Measurements from ENCODE around the gene ZNF536.

DNA sequence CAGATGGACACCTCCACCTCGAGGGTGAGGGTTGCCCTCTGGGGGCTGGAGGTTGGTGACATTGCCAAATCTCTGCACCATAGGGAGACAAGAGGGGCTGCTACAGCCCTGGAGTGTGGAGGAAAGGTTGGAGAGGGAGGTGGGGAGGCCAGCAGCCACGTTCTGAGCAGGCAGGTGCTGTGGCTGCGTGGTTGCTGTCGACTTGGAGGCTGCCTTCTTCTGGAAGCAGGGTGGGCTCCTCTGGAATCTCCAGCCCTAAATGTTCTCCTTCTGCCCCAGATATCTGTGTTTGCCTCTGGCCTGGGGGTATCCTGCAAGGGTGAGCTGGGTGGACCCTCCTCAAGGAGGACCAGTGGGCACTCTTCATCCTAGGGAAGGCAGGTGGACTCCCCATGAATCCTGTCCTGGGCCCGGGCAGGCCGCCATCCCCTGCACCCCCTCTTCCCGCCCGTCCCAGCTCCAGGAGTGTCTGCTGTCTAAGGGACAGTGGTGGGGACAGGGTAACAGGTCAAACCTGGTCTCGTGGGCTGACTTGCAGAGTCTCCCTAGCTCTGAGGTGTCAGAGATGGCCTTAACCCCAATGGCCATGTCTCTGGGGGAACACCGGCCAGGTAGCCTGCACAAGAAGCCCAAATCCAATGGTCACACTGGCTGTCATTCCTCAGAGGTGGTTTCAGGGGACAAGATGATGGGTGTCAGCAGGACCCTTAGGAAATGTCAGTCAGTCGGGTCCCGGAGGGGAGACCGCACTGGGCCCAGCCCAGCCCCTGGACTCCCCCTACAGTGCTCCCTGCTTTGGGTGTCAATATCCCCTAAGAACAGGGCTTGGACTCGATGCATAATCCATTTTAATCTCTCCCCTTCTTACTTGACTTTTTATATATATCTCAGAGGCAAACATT is 32.3 kb upstream of the ZNF536 start:
- TF ChIP-seq, protein P1, sequence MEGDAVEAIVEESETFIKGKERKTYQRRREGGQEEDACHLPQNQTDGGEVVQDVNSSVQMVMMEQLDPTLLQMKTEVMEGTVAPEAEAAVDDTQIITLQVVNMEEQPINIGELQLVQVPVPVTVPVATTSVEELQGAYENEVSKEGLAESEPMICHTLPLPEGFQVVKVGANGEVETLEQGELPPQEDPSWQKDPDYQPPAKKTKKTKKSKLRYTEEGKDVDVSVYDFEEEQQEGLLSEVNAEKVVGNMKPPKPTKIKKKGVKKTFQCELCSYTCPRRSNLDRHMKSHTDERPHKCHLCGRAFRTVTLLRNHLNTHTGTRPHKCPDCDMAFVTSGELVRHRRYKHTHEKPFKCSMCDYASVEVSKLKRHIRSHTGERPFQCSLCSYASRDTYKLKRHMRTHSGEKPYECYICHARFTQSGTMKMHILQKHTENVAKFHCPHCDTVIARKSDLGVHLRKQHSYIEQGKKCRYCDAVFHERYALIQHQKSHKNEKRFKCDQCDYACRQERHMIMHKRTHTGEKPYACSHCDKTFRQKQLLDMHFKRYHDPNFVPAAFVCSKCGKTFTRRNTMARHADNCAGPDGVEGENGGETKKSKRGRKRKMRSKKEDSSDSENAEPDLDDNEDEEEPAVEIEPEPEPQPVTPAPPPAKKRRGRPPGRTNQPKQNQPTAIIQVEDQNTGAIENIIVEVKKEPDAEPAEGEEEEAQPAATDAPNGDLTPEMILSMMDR (IDR thresholded peaks at IDR 0.05): no peak
- TF ChIP-seq RAD21 (IDR thresholded peaks at IDR 0.05; ENCODE audit: low read length) (no peak), JUND (IDR thresholded peaks at IDR 0.05) (no peak), GABPA (IDR thresholded peaks at IDR 0.05; ENCODE audit: low read depth) (no peak), FOSL2 (IDR thresholded peaks at IDR 0.05; ENCODE audit: borderline replicate concordance, low read depth) (no peak), YY1 (IDR thresholded peaks at IDR 0.05; ENCODE audit: low read depth) (no peak), POLR2AphosphoS5 (IDR thresholded peaks at IDR 0.05; ENCODE audit: low read depth, low read length) (no peak), EP300 (IDR thresholded peaks at IDR 0.05; ENCODE audit: borderline replicate concordance in 1 of 2, low read depth in 1 of 2, low read length in 1 of 2) (no peak)
- TF ChIP-seq, protein P2, sequence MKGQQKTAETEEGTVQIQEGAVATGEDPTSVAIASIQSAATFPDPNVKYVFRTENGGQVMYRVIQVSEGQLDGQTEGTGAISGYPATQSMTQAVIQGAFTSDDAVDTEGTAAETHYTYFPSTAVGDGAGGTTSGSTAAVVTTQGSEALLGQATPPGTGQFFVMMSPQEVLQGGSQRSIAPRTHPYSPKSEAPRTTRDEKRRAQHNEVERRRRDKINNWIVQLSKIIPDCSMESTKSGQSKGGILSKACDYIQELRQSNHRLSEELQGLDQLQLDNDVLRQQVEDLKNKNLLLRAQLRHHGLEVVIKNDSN (IDR thresholded peaks at IDR 0.05; ENCODE audit: borderline replicate concordance, low read depth): no peak
